ENCODE data around the gene RTL1. TPM values are rescaled to one million over a fixed set of nuclear protein-coding genes. Genes with fewer than 3 reads are reported as not detected.

Gene RTL1
- total and polyA plus RNA-seq, 7 experiments from 2014 or later, result not detected

DNA sequence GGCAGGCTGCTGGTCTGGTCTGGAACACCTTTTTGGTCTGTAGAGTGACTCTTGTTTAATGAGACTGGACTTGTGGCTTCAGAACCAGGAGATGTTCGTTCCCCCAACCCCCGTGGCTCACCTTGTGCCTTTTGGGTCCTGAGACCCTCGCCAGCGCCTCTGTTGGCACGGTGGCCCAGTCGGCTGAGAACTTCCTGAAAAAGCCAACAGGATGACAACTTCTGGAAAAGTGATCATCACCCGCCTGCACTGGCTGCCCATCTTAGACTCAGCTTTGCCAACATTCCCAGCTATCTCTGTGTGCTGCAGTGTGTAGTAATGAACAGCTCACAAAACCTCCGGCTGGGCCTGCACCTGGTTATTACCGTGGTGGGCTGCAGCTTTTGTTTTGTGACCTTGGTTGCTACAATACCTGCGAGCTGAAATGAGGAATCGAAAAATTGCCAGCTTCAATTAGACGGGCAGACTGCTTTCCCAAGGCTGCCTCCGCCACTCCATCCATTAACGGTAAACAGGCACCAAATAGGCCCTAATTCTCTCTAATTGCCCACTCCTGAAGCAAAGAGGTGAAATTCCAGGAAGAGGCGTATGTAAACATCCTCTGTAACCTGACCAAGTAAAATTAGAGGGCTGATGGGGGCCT, 61.6 kb downstream of the RTL1 start:
- no peak overlapping the region for H3K4me3 ChIP-seq (ENCODE audit: low read length)
- ChIA-PET POLR2A (no interaction called here), CTCF (no interaction called here)
- H3K36me3 ChIP-seq (ENCODE audit: control insufficient read depth in 2 of 3, insufficient read depth in 3 of 3, low read length in 3 of 3), result no peaks in the 10 kb centered on the region
- H3K36me3 Mint-ChIP-seq, result no peaks in the 10 kb centered on the region
- peaks cover 0 to 2% (median 0%) of the 10 kb centered on the region in 11 donors for H3K9me3 Mint-ChIP-seq
- no peaks in the 10 kb centered on the region for H3K9me3 ChIP-seq (ENCODE audit: control insufficient read depth in 2 of 3, low read length in 3 of 3)
- no peak overlapping the region for H3K27ac ChIP-seq (ENCODE audit: low read depth, low read length)
- DNase-seq, result no peak
- H3K4me3 Mint-ChIP-seq, result no peak overlapping the region
- intact Hi-C loops (cut with micrococcal nuclease), result no loop called here
- H3K27ac Mint-ChIP-seq, result no peak overlapping the region
- H3K4me1 ChIP-seq (ENCODE audit: control insufficient read depth in 2 of 2, insufficient read depth in 2 of 2, low read length in 2 of 2), result no peaks in the 10 kb centered on the region
- H3K27me3 ChIP-seq (ENCODE audit: control insufficient read depth in 2 of 2, insufficient read depth in 2 of 2, low read length in 2 of 2), result no peaks in the 10 kb centered on the region
- ATAC-seq, result no peak
- H3K4me1 Mint-ChIP-seq, result peaks cover 0 to 5% (median 0%) of the 10 kb centered on the region in 7 donors
- peaks cover 0 to 3% (median 0%) of the 10 kb centered on the region in 5 donors for H3K27me3 Mint-ChIP-seq

DNA sequence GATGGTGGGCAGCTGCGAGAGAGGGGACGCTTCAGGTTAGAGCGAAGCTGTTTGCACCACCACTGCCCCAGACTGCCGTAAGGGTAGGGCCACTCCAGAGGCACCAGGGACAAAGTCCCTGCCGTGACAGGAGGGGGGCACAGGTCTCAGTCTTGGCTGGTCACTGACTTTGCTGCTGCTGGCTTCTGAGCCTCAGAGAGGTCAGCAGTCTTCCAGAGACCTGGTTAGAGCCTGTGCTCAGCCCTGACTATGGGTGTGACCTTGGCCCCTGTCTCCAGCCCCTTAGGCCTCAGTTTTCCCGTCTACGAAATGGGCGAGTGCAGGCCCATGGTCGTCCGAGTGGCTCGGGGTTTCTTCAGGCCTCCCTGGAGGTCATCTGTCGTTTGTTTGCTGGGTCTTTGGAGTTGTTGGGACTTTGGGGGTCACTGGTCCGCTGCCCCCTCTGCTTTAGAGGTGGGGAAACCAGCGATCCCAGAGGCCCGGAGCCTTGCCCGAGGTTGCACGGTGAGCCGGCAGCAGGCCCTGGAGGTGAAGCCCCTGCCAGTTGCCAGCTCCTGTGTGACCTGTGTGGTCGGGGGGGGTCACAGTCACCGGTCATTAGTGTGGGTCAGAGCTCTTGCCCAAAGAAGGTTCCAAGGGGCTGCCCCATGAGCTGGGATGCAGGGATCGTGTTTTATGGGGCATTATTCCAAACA, 62.3 kb downstream of the RTL1 start:
- CTCF ChIA-PET, result no interaction called here
- intact Hi-C loops (cut with micrococcal nuclease), result no loop called here
- no peaks in the 10 kb centered on the region for H3K27me3 ChIP-seq (ENCODE audit: control insufficient read depth in 2 of 2, insufficient read depth in 2 of 2, low read length in 2 of 2)
- ATAC-seq, result no peak
- H3K27ac ChIP-seq (ENCODE audit: low read depth, low read length), result no peak overlapping the region
- H3K36me3 Mint-ChIP-seq, result no peaks in the 10 kb centered on the region
- DNase-seq, result no peak
- H3K4me1 Mint-ChIP-seq, result peaks cover 0 to 5% (median 0%) of the 10 kb centered on the region in 7 donors
- peaks cover 0 to 9% (median under 1%) of the 10 kb centered on the region in 5 donors for H3K27me3 Mint-ChIP-seq
- H3K9me3 ChIP-seq (ENCODE audit: control insufficient read depth in 2 of 3, low read length in 3 of 3), result no peaks in the 10 kb centered on the region
- POLR2A ChIA-PET, result no interaction called here
- H3K4me1 ChIP-seq (ENCODE audit: control insufficient read depth in 2 of 2, insufficient read depth in 2 of 2, low read length in 2 of 2), result no peaks in the 10 kb centered on the region
- H3K27ac Mint-ChIP-seq, result no peak overlapping the region
- no peak overlapping the region for H3K4me3 ChIP-seq (ENCODE audit: low read length)
- H3K36me3 ChIP-seq (ENCODE audit: control insufficient read depth in 2 of 3, insufficient read depth in 3 of 3, low read length in 3 of 3), result no peaks in the 10 kb centered on the region
- H3K4me3 Mint-ChIP-seq, result no peak overlapping the region
- peaks cover 0 to 2% (median 0%) of the 10 kb centered on the region in 11 donors for H3K9me3 Mint-ChIP-seq

DNA sequence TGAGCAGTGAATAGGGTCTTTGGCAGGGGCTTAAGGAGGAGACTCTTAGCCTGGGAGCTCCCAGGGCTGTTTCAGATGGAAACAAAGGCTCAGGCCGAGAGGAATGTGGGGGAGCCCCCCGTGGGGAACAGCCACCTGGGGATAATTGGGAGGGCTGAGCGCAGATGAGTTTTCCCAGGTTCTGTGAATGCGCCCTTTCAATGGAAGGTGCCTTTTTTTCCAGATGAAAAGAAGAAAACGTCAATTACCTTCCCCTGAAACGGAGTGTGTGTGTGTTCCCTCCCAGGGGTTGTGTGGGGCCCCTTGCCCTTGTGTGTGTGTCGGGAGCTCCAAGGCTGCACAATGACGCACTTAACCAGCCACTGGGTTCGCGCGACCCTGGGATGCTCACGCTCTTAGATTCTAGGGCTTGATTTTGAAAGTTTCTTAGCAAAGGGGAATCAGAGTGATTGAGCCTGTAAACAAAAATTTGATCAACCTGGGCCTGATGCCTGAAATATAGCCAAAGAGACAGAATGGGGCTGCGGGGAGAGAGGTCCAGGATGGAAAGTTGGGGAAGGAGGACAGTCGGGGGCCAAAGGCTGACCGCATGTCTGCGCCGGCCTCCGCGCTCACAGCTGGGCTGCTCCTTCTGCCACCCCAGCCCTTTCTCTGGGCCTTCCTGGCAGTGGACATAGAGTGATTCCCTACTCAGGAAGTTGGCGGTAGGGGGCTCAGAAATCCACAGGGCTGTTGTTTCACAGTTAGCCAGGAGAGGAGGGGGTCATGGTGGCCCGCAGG, 63.0 kb downstream of the RTL1 start:
- Mint-ChIP-seq H3K36me3 (no peaks in the 10 kb centered on the region), H3K9me3 (peaks cover 0 to 2% (median 0%) of the 10 kb centered on the region in 11 donors), H3K27ac (no peak overlapping the region), H3K27me3 (peaks cover 0 to 16% (median 3%) of the 10 kb centered on the region in 5 donors), H3K4me1 (peaks cover 0 to 5% (median 0%) of the 10 kb centered on the region in 7 donors), H3K4me3 (no peak overlapping the region)
- H3K36me3 ChIP-seq (ENCODE audit: control insufficient read depth in 2 of 3, insufficient read depth in 3 of 3, low read length in 3 of 3), result no peaks in the 10 kb centered on the region
- no peak overlapping the region for H3K4me3 ChIP-seq (ENCODE audit: low read length)
- intact Hi-C loops (cut with micrococcal nuclease), result no loop called here
- no peaks in the 10 kb centered on the region for H3K27me3 ChIP-seq (ENCODE audit: control insufficient read depth in 2 of 2, insufficient read depth in 2 of 2, low read length in 2 of 2)
- H3K4me1 ChIP-seq (ENCODE audit: control insufficient read depth in 2 of 2, insufficient read depth in 2 of 2, low read length in 2 of 2), result no peaks in the 10 kb centered on the region
- ATAC-seq (no peak), DNase-seq (no peak)
- ChIA-PET CTCF (interaction anchor here (0.8 kb wide), 1 partner anchor 22 kb away, joined by 3 read pairs; no protein-coding TSS in a partner anchor), POLR2A (no interaction called here)
- no peak overlapping the region for H3K27ac ChIP-seq (ENCODE audit: low read depth, low read length)
- no peaks in the 10 kb centered on the region for H3K9me3 ChIP-seq (ENCODE audit: control insufficient read depth in 2 of 3, low read length in 3 of 3)

DNA sequence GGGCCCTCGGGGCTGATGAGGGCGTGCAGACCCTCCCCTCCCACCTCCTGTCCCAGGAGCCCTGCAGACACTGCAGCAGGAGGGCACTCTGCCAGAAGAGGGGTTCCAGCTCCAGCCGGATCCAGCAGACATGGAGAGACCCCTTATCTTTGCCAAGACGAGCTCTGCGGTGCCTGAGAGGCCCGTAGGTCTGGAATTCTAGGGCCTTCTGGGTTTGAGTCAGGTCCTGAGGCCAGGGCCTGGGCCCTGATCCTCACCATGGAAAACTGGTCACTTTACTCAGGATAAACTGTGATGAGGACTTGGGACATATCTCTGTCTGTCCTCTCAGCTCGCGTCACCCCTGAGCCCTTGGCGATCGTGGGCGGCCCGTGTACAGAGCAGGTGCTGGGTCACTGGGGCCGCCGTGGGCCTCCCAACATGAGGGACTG, 63.8 kb downstream of the RTL1 start:
- no peaks in the 10 kb centered on the region for H3K27me3 ChIP-seq (ENCODE audit: control insufficient read depth in 2 of 2, insufficient read depth in 2 of 2, low read length in 2 of 2)
- H3K4me1 Mint-ChIP-seq, result peaks cover 0 to 5% (median 0%) of the 10 kb centered on the region in 7 donors
- H3K4me1 ChIP-seq (ENCODE audit: control insufficient read depth in 2 of 2, insufficient read depth in 2 of 2, low read length in 2 of 2), result no peaks in the 10 kb centered on the region
- no peak for ATAC-seq
- DNase-seq, result no peak
- no peaks in the 10 kb centered on the region for H3K36me3 Mint-ChIP-seq
- H3K36me3 ChIP-seq (ENCODE audit: control insufficient read depth in 2 of 3, insufficient read depth in 3 of 3, low read length in 3 of 3), result no peaks in the 10 kb centered on the region
- ChIA-PET CTCF (interaction anchor here (0.8 kb wide), 1 partner anchor 23 kb away, joined by 3 read pairs; no protein-coding TSS in a partner anchor), POLR2A (no interaction called here)
- no peak overlapping the region for H3K4me3 Mint-ChIP-seq
- no peak overlapping the region for H3K27ac ChIP-seq (ENCODE audit: low read depth, low read length)
- H3K9me3 Mint-ChIP-seq, result peaks cover 0 to 2% (median 0%) of the 10 kb centered on the region in 11 donors
- H3K27me3 Mint-ChIP-seq, result peaks cover 0 to 19% (median 3%) of the 10 kb centered on the region in 5 donors
- H3K9me3 ChIP-seq (ENCODE audit: control insufficient read depth in 2 of 3, low read length in 3 of 3), result no peaks in the 10 kb centered on the region
- H3K4me3 ChIP-seq (ENCODE audit: low read length), result no peak overlapping the region
- no peak overlapping the region for H3K27ac Mint-ChIP-seq
- intact Hi-C loops (cut with micrococcal nuclease), result no loop called here

DNA sequence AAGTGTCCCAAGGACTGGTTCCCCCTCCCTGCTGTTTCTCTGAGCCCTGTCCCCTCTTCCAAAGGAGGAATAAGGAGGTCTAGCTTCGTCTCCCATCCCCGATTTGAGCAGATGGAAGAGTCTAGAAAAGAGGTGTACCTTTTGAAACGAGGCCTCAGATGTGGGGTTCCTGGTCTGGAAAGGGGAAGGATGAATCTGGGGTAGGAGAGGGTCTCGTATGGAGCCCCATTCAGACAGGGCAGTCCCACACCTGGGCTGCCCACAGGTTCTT, 64.3 kb downstream of the RTL1 start:
- Histone ChIP-seq H3K4me3 (ENCODE audit: low read length) (no peak overlapping the region), H3K27ac (ENCODE audit: low read depth, low read length) (no peak overlapping the region), H3K36me3 (ENCODE audit: control insufficient read depth in 2 of 3, insufficient read depth in 3 of 3, low read length in 3 of 3) (no peaks in the 10 kb centered on the region), H3K9me3 (ENCODE audit: control insufficient read depth in 2 of 3, low read length in 3 of 3) (no peaks in the 10 kb centered on the region), H3K27me3 (ENCODE audit: control insufficient read depth in 2 of 2, insufficient read depth in 2 of 2, low read length in 2 of 2) (no peaks in the 10 kb centered on the region), H3K4me1 (ENCODE audit: control insufficient read depth in 2 of 2, insufficient read depth in 2 of 2, low read length in 2 of 2) (no peaks in the 10 kb centered on the region)
- Mint-ChIP-seq H3K4me1 (peaks cover 0 to 5% (median 0%) of the 10 kb centered on the region in 7 donors), H3K36me3 (no peaks in the 10 kb centered on the region), H3K4me3 (no peak overlapping the region), H3K27ac (no peak overlapping the region), H3K9me3 (peaks cover 0 to 2% (median 0%) of the 10 kb centered on the region in 11 donors), H3K27me3 (peaks cover 0 to 23% (median 3%) of the 10 kb centered on the region in 5 donors)
- ATAC-seq (no peak), DNase-seq (no peak)
- CTCF ChIA-PET, result no interaction called here
- POLR2A ChIA-PET, result no interaction called here
- intact Hi-C loops (cut with micrococcal nuclease), result no loop called here

DNA sequence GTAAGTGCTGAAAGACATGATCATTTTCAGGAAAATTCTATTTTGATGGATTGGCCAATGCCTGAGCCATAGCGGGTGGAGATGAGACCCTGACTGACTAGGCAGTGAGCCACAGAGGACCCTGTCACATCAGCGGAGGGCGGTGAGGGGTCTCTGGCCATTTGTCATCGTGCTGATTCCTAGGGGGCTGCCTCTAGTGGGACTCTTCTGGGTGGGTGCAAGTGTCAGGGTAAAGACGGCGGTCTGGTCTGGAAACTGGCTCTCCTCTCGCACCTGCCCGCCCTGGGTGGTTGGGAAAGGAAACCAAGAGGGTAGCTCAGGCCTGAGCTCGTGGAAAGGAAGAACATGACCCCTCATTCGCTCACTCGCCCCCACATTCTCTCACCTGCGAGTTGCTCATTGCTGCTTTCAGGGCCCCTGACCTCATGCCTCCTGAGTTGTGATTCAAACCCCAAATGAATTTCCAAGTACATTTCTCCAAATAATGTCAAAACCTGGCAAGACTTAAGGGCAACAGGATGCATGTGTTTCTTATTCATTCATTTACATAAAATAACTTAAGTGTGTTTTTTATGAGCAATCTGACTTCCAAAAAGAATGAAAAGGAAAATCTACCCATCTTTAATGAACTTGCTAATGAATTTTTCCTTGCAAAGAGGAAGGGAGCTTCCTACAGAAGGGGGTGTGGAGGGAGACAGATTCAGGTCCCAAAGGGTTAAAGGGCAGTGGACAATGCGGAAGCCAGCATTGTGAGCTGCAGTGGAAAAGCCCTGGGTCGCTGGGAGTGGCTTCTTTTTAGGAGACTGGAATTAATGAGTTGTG, 64.8 kb downstream of the RTL1 start:
- no peak for ATAC-seq
- Histone ChIP-seq H3K4me3 (ENCODE audit: low read length) (no peak overlapping the region), H3K36me3 (ENCODE audit: control insufficient read depth in 2 of 3, insufficient read depth in 3 of 3, low read length in 3 of 3) (no peaks in the 10 kb centered on the region), H3K27ac (ENCODE audit: low read depth, low read length) (no peak overlapping the region), H3K27me3 (ENCODE audit: control insufficient read depth in 2 of 2, insufficient read depth in 2 of 2, low read length in 2 of 2) (no peaks in the 10 kb centered on the region), H3K9me3 (ENCODE audit: control insufficient read depth in 2 of 3, low read length in 3 of 3) (no peaks in the 10 kb centered on the region), H3K4me1 (ENCODE audit: control insufficient read depth in 2 of 2, insufficient read depth in 2 of 2, low read length in 2 of 2) (no peaks in the 10 kb centered on the region)
- peaks cover 0 to 2% (median 0%) of the 10 kb centered on the region in 11 donors for H3K9me3 Mint-ChIP-seq
- peaks cover 0 to 23% (median 3%) of the 10 kb centered on the region in 5 donors for H3K27me3 Mint-ChIP-seq
- no peak for DNase-seq
- peaks cover 0 to 5% (median 0%) of the 10 kb centered on the region in 7 donors for H3K4me1 Mint-ChIP-seq
- H3K27ac Mint-ChIP-seq, result no peak overlapping the region
- ChIA-PET POLR2A (no interaction called here), CTCF (no interaction called here)
- intact Hi-C loops (cut with micrococcal nuclease), result no loop called here
- H3K4me3 Mint-ChIP-seq, result no peak overlapping the region
- no peaks in the 10 kb centered on the region for H3K36me3 Mint-ChIP-seq
